ENCODE results near the gene TBL1XR1. TPM values are rescaled to one million over a fixed set of nuclear protein-coding genes. Genes with fewer than 3 reads are reported as not detected.
A peak's percentile ranks its signal among the peaks of the same experiment; 100 is the strongest.
"Not testable (repeated sequence)": the region's sequence is repeated elsewhere in the genome, so short reads cannot be mapped to it uniquely, and the experiment has no call there.

Gene TBL1XR1
- total RNA-seq, 1 donor from 2014 or later, result 64.9 TPM

- DNase-seq (ENCODE audit: extremely low read depth, low read depth, low spot score), result no peak
Measured at GRCh38 chr3:177144922-177145321, 52.4 kb downstream of the TBL1XR1 start.

DNA sequence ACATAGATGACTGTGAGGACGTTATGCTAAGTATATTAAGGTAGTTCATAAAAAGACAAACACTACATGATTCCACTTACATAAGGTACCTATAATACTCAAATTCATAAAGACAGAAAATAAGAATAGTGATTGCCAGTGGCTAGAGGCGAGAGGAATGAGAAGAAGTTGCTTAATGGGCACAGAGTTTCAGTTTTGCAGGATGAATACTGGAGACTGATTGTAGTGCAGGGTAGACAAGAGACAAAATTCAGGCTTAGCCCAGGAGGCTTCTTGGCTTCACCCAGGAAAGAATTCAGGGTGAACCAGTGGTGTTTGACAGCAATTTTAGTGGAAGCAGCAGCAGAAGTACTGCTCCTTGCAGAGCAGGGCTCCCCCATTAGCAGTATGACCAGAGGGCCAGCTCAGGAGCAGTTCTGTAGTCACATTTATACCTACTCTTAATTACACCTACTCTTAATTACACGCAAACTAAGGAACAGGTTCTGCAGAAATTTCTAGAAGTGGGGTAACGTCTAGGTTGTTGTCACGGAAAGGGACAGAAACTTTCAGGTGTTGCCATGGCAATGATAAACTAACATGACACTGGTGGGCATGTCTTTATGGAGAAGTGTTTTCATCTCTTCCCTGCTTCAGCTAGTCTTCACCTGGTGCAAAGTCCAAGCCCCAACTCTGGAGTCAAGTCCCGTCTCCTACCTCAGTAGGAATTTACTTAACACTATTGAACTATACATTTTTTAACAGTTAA is 55.2 kb downstream of the TBL1XR1 start:
- DNase-seq (ENCODE audit: extremely low read depth, low read depth, low spot score), result no peak

GRCh38 chr3:177141471-177141870 is 55.8 kb downstream of the TBL1XR1 start:
- no peak for DNase-seq (ENCODE audit: extremely low read depth, low read depth, low spot score)

GRCh38 chr3:177139220-177139619 is 58.1 kb downstream of the TBL1XR1 start:
- not testable (repeated sequence) for DNase-seq (ENCODE audit: extremely low read depth, low read depth, low spot score)

DNA sequence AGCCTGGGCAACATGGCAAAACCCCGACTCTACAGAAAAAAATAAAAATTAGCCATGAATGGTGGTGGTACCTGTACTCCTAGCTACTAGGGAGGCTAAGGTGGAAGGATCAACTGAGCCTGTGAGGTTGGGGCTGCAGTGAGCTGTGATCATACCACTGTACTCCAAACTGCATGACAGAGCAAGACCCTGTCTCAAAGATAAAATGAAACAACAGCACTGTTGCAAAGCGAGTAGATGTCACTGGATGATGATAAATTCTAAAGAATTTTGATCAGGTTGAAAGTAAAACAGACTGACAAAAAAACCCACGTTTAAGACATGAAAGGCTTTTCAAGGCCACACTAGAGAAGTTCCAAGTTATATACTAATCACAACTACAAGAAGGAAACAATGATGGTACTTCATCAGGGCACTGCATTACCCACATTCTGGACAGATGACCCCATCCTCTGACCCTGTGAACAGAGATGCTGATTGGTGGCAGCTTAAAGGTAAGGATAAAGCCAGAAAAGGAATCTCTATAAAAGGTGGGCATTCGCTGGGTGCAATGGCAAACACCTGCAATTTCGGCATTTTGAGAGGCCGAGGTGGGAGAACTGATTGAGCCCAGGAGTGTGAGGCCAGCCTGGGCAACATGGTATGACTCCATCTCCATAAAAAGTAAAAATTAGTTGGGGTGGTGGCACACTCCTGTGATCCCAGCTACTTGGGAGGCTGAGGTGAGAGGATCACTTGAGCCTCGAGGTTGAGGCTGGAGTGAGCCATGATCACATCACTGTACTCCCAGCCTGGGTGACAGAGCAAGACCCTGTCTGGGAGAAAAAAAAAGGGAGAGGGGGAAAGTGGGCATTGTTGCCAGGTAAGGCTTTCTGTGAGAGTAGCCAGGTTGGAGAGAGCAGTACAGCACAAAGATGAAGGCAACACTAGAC is 59.2 kb downstream of the TBL1XR1 start:
- no peak for DNase-seq (ENCODE audit: extremely low read depth, low read depth, low spot score)

DNA sequence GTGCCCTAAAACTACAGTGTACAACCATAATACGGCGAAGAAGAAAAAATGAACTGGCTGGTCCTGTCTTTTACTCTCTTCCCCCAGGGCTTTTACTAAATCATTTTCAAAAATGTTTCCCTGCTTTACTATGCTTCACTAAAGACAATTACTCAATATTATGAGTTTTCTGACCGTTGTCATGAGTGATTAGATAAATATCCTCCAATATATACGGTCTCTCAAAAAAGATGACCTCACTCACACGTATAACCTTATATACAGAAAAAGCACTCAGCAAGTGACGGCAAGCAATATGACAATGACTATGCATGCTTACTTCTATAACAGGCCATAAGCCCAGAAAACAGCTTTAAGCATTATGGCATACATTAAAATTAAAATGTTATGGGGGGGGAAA is 60.5 kb downstream of the TBL1XR1 start:
- no peak for DNase-seq (ENCODE audit: extremely low read depth, low read depth, low spot score)

DNA sequence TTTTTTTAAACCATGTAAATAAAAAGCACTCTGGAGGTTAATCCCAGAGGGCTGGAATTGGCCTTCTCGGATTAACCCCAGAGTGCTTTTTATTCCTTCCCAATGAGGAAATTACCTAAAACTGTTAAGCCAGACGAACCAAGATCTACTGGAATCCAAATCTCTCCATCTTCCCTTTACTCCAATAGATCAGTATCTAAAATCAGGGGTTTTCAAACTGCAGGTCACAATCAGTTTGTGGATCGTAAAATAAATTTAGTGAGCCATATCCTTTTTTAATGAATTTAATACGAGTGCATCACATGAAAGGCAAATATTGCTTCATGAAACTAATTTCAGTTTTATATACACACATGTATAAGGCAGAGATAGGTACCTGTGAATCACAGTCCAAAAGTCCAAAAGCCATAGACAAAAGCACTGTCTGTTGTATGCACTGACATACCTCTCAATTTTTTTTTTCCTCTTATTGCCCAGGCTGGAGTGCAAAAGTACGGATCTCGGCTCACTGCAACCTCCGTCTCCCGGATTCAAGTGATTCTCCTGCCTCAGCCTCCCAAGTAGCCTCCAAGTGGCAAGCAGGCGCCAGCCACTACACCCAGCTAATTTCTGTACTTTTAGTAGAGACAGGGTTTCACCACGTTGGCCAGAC is 61.3 kb downstream of the TBL1XR1 start:
- DNase-seq (ENCODE audit: extremely low read depth, low read depth, low spot score), result no peak

DNA sequence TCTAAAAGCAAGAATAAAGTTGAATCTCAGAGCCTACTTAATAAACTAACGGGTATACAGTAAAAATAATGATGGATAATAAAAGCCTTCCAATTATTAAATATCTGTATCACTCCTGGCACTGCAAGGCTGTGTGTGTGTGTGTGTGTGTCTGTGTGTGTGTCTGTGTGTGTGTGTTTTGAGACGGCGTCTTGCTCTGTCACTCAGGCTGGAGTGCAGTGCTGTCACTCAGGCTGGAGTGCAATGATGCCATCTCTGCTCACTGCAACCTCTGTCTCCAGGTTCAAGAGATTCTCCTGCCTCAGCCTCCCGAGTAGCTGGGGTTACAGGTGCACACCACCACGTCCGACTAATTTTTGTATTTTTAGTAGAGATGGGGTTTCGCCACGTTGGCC is 62.5 kb downstream of the TBL1XR1 start:
- DNase-seq (ENCODE audit: extremely low read depth, low read depth, low spot score), result no peak

DNA sequence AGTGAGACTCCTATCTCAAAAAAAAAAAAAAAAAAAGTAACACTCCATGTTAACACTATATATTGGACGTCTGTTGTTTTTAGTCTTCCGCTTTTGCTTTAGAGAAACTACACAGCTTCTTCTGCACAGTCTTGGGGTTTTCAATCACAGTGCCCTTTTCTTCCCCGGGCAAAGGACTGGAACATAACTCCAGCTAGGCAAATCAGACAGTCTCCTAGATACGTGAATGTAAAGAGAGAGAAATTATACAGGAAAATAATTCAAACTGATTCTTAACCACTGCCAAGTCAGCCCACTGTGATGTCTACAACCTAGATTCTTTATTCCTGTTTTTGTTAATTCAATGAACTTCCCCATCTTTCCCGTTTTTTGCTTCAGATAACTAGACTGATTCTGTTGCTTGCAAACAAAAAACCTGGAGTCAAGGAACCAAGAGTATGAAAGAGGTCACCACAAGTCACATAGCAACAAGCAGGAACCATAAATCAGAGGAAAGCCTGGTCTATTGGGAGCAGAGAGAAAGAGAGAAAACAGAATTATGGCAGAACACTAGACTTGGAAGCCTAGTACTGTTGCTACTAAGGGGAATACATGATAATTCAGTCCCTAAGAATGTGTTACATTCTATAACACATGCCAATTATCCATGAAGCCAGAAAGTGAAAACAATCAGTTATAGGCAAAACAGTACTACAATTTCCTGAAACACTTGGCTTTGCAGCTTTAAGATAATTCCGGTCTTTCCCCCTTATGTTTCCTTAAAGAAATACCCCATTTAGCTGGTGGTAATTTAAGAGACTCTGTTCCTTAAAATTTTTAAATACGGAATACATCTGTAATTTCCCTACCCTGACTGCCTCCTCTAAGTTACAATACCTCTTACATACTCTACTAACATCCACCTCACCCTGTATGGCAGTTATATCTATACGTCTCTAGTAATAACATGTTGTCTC is 63.1 kb downstream of the TBL1XR1 start:
- DNase-seq (ENCODE audit: extremely low read depth, low read depth, low spot score), result peak; percentile 39

DNA sequence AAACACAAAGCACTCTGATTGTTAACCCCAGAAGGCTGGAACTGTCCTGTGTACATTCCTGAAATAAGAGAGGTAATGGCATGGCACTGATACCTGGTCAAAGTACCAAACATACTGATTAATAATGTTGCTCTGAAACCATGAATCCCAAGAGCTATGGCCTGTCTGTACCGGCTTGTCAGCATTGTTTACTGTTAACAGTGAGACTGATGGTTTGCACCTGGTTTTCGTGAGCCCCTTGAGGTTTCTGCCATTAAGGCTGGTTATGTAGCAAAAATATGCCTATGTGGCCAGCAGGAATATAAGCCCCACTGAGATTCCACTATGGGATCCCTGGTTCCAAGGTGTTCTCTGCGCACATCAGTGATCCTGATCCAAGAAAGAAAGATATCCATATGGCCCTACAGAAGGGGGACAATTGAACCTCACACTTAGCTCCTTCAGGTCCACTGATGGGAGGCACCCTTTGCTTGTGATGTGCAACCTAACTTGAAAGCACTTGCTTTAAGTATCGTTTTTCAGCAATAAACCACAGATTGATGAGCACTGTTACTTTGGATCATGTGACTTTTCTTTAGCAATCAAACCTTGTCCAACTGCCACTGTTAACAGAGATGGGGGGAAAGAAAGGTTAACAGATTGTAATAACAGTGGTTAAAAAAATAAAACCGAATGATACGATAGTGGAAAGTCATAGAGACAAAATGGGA is 65.2 kb downstream of the TBL1XR1 start:
- no peak for DNase-seq (ENCODE audit: extremely low read depth, low read depth, low spot score)

GRCh38 chr3:177127008-177127407 is 70.3 kb downstream of the TBL1XR1 start:
- DNase-seq (ENCODE audit: extremely low read depth, low read depth, low spot score), result no peak

GRCh38 chr3:177126015-177126773 is 71.1 kb downstream of the TBL1XR1 start:
- no peak for DNase-seq (ENCODE audit: extremely low read depth, low read depth, low spot score)

GRCh38 chr3:177124882-177125281 is 72.4 kb downstream of the TBL1XR1 start:
- DNase-seq (ENCODE audit: extremely low read depth, low read depth, low spot score), result no peak

DNA sequence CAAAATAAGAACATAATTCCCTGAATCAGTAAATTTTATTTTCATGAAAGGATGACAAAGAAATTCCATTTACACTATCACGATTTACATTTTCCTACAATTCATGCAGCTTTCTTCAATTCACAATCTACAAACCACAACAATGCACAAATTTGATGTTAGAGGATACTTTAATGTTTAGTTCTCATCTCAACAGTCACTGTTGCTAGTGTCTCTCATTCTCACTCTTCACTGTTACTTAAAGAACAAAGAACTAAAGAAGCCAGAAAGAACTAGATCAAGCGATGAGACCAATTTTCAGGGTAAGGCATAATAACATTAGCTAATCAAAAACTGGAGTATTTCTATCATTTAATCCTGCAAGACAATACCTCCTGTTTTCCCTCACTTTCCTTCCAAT is 73.5 kb downstream of the TBL1XR1 start:
- no peak for DNase-seq (ENCODE audit: extremely low read depth, low read depth, low spot score)

DNA sequence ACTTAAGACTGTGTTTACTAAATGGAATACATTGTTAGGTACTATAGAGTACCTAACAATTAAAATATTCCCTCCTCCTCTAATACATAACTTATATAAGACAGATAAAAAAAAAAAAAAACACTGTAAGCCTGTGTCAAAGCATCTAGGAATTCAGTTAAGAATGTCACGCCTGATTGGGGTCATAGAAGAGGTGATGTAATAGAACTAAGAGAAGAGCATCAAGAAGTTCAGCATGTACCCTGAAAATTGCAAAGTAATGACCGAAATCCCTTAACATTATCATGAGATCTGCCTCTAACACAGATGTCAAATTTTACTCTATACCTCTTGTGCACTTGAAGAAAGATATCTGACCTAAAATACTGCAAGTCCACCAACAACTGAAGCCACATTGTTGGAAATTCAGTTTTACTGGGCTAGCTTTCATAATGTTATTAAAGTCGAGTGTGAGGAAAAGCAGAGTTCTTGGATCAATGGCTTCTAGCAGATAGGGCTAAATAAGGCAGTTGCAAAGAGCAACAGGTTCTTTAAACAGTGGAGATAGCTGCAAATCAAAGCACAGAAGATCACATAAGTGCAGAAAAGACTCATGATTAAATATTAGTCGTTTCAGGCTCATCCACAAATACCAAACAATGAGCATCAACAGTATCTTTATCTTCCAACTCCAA is 75.0 kb downstream of the TBL1XR1 start:
- DNase-seq (ENCODE audit: extremely low read depth, low read depth, low spot score), result no peak

DNA sequence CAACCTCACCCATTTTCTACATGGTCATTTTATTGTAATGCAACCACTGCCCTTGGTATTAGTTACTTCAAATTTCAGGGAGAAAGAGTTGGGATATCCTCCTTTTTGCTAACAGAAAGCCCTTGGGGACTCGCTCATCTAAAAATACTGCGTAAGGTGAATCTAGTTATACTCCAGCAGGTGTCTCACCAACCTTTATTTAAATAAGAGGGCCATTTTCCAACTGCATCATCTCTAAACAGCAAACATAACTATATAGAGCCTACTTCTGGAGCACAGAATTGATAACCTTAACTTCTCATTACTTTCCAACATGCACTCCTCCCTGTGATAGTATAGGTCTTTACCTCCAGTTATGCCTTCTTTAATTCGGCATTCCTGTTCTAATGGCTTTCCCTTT is 77.5 kb downstream of the TBL1XR1 start:
- DNase-seq (ENCODE audit: extremely low read depth, low read depth, low spot score), result no peak

DNA sequence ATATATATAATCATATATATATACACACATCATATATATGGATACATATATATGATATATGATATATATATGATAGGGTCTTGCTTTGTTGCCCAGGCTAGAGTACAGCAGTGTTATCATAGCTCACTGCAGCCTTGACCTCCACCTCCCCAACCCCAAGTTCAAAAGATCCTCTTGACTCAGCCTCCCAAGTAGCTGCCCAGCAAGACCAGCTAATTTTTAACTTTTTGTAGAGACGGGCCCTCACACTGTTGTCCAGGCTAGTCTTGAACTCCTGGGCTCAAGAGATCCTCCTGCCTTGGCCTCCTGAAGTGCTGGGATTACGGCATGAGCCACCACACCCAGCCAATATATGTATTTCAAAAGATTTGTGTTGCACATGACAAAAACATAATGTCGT is 83.0 kb downstream of the TBL1XR1 start:
- DNase-seq (ENCODE audit: extremely low read depth, low read depth, low spot score), result no peak

- no peak for DNase-seq (ENCODE audit: extremely low read depth, low read depth, low spot score)
Measured at GRCh38 chr3:177111541-177111949, 85.7 kb downstream of the TBL1XR1 start.
